HepG2 (cell line): ENCODE results near the gene CFAP46. TPM values are rescaled to one million over a fixed set of nuclear protein-coding genes. Genes with fewer than 3 reads are reported as not detected.

Source experiments
- ATAC-seq: fragments of 200-7000 bp; cut with Tn5 transposase; 3 replicates; pipeline ENCODE4 v1.9.1; 2020; ENCODE audit warnings: mild to moderate bottlenecking, moderate library complexity
- BruUV-seq: library from RNA; stranded (reverse); fragments of 400-500 nt; replicated peaks from 2 replicates; lab custom pipeline; 2021; lab: Mats Ljungman, UMichigan
- CTCF ChIA-PET: fragments of 300-600 bp; formaldehyde crosslinking; extraction: SDS; loops from one replicate; lab custom pipeline; 2021; ENCODE audit warnings: low total read pairs, inconsistent platforms, low intra/inter-chr PET ratio; lab: Yijun Ruan, JAX
- POLR2A ChIA-PET: fragments of 350-600 bp; sonication (Branson Sonifier 250); formaldehyde crosslinking; loops from one replicate; lab custom pipeline; 2020; ENCODE audit warnings: antibody characterized with exemption, inconsistent platforms; lab: Yijun Ruan, JAX
- DNase-seq: peaks from one replicate; pipeline ENCODE4 v3.0.0-alpha.2; 2015; ENCODE audit warnings: low spot score
- FAIRE-seq: peaks from 3 replicates; lab custom pipeline; 2011; peaks lifted over from hg19 to GRCh38; lab: Jason Lieb, UNC
- H2AFZ ChIP-seq: one replicate; pipeline ENCODE4 v1.6.1; 2011; ENCODE audit warnings: low read length, inconsistent platforms
- H3K27ac ChIP-seq: fragments of 300-600 bp; 3 replicates; pipeline ENCODE4 v1.8.0; 2011; ENCODE audit warnings: mixed run types, mild to moderate bottlenecking, mixed read lengths, low read length, inconsistent platforms; ENCODE audit not compliant: insufficient read depth; ENCODE audit errors: extremely low read length
- H3K27me3 ChIP-seq, 2 experiments: fragments of 200-600 bp in 1 of 2; 2 replicates in 1 of 2; 3 replicates in 1 of 2; pipeline versions ENCODE4 v1.6.0 to v1.8.0; 2011; ENCODE audit warnings: low read length in 2 of 2, mild to moderate bottlenecking in 2 of 2, moderate library complexity in 2 of 2, inconsistent platforms in 1 of 2; ENCODE audit not compliant: insufficient read depth in 2 of 2, control insufficient read depth in 1 of 2
- H3K36me3 ChIP-seq, 2 experiments: fragments of 200-600 bp in 1 of 2; replicated peaks in 1 of 2; 2 replicates in 1 of 2; 3 replicates in 1 of 2; pipeline versions ENCODE4 v1.5.1 to v1.8.0; 2011; ENCODE audit warnings: low read length in 2 of 2, inconsistent platforms in 1 of 2; ENCODE audit not compliant: insufficient read depth in 2 of 2, control insufficient read depth in 1 of 2
- H3K4me1 ChIP-seq: 2 replicates; pipeline ENCODE4 v1.5.1; 2012; ENCODE audit warnings: low read length, inconsistent platforms; ENCODE audit not compliant: insufficient read depth
- H3K4me2 ChIP-seq: 2 replicates; pipeline ENCODE4 v1.6.0; 2011; ENCODE audit warnings: low read depth, low read length, inconsistent platforms
- H3K4me3 ChIP-seq, 3 experiments: fragments of 200-600 bp in 1 of 3; sonication (generic), shearing (Covaris generic) in 1 of 3; replicated peaks in 1 of 3; 2 replicates each; pipeline ENCODE4 v1.5.1; 2011 to 2016; ENCODE audit warnings: low read length in 3 of 3, inconsistent platforms in 2 of 3, low read depth in 2 of 3, mild to moderate bottlenecking in 2 of 3, control low read depth in 1 of 3, mixed read lengths in 1 of 3; ENCODE audit not compliant: insufficient read depth in 1 of 3
- H3K79me2 ChIP-seq: one replicate; pipeline ENCODE4 v1.6.1; 2011; ENCODE audit warnings: low read length, inconsistent platforms; ENCODE audit not compliant: insufficient read depth
- H3K9ac ChIP-seq: 2 replicates; pipeline ENCODE4 v1.6.0; 2011; ENCODE audit warnings: mild to moderate bottlenecking, low read depth, low read length, inconsistent platforms; ENCODE audit not compliant: insufficient read depth
- H3K9me3 ChIP-seq: 2 replicates; pipeline ENCODE4 v1.5.1; 2012; ENCODE audit warnings: mild to moderate bottlenecking, low read length
- H4K20me1 ChIP-seq: 2 replicates; pipeline ENCODE4 v1.6.0; 2011; ENCODE audit warnings: inconsistent platforms, mild to moderate bottlenecking, low read length, moderate library complexity; ENCODE audit not compliant: insufficient read depth
- AHDC1 ChIP-seq: sonication (generic); formaldehyde crosslinking; IDR thresholded peaks from 2 replicates; pipeline ENCODE4 v1.5.1; 2020; ENCODE audit warnings: mild to moderate bottlenecking, missing genetic modification reagents, borderline replicate concordance
- ESRRA ChIP-seq: sonication (generic); formaldehyde crosslinking; IDR thresholded peaks from 2 replicates; pipeline ENCODE4 v1.5.1; 2020; ENCODE audit warnings: mild to moderate bottlenecking, low read depth, missing genetic modification reagents
- MYPOP ChIP-seq: sonication (generic); formaldehyde crosslinking; IDR thresholded peaks from 2 replicates; pipeline ENCODE4 v1.8.1; 2023; ENCODE audit warnings: mild to moderate bottlenecking, moderate library complexity, missing genetic modification reagents
- PAF1 ChIP-seq: IDR thresholded peaks from 2 replicates; pipeline ENCODE4 v1.6.1; 2016; ENCODE audit warnings: missing genetic modification reagents, missing compliant biosample characterization
- PHF21A ChIP-seq: sonication (generic); formaldehyde crosslinking; IDR thresholded peaks from 2 replicates; pipeline ENCODE4 v1.5.0; 2020; ENCODE audit warnings: mild to moderate bottlenecking, missing genetic modification reagents
- PREB ChIP-seq: sonication (generic); formaldehyde crosslinking; IDR thresholded peaks from 2 replicates; pipeline ENCODE4 v1.4.0; 2020; ENCODE audit warnings: missing genetic modification reagents
- ZFP62 ChIP-seq: sonication (generic); formaldehyde crosslinking; IDR thresholded peaks from 2 replicates; pipeline ENCODE4 v1.4.0; 2020; ENCODE audit warnings: missing genetic modification reagents
- ZNF530 ChIP-seq: sonication (generic); formaldehyde crosslinking; IDR thresholded peaks from 2 replicates; pipeline ENCODE4 v1.5.0; 2020; ENCODE audit warnings: low read depth, mild to moderate bottlenecking, missing genetic modification reagents
- ZNF704 ChIP-seq: sonication (generic); formaldehyde crosslinking; IDR thresholded peaks from 2 replicates; pipeline ENCODE4 v1.8.1; 2023; ENCODE audit warnings: mild to moderate bottlenecking, inconsistent platforms, moderate library complexity, missing genetic modification reagents, borderline replicate concordance
- ZNF784 ChIP-seq: sonication (generic); formaldehyde crosslinking; IDR thresholded peaks from 2 replicates; pipeline ENCODE4 v1.5.1; 2020; ENCODE audit warnings: missing genetic modification reagents, mild to moderate bottlenecking, borderline replicate concordance
- ZNF841 ChIP-seq: sonication (generic); formaldehyde crosslinking; IDR thresholded peaks from 2 replicates; pipeline ENCODE4 v1.8.1; 2023; ENCODE audit warnings: missing genetic modification reagents, borderline replicate concordance
- WGBS: methylation state at CpG from one replicate; pipeline ENCODE4 v1.1.6; 2017; ENCODE audit warnings: low lambda C conversion rate; 5-methylcytosine and 5-hydroxymethylcytosine counted together
- in situ Hi-C: cut with HindIII; loops from 2 replicates; pipeline ENCODE4 v1.10.0; 2017; ENCODE audit warnings: low pct_unique_long_range_greater_than_20kb; ENCODE audit not compliant: extremely low pct_ligation_motif_present
- intact Hi-C: fragments of 100-400 bp; cut with micrococcal nuclease; formaldehyde crosslinking; loops from one replicate; pipeline ENCODE4 v1.10.0; 2022; ENCODE audit not compliant: unreplicated experiment
- polyA plus RNA-seq, 8 experiments: library from polyadenylated mRNA; depleted of rRNA in 3 of 8; stranded (reverse) in 7 of 8; unstranded in 1 of 8; fragments of >200 nt; fragmentation: Illumina TruSeq in 4 of 8; extraction: Trizol in 4 of 8; gene quantifications; 2 replicates each; pipeline versions ENCODE4 v1.2.1 to v1.2.3, GENCODE V29; 2011 to 2016; ENCODE audit warnings: low read depth in 4 of 8, missing spikeins in 1 of 8, mixed read lengths in 1 of 8; ENCODE audit not compliant: insufficient read depth in 1 of 8
- total RNA-seq, 5 experiments: library from RNA; depleted of rRNA; stranded (reverse); fragments of >200 nt; fragmentation: Illumina TruSeq; extraction: Trizol; gene quantifications; 2 replicates each; pipeline ENCODE4 v1.2.3, GENCODE V29; 2016; ENCODE audit warnings: low read depth in 1 of 5
- TF ChIP-seq, protein P1 (sequence below): sonication (generic); formaldehyde crosslinking; IDR thresholded peaks from 2 replicates; pipeline ENCODE4 v1.8.1; 2023; ENCODE audit warnings: missing genetic modification reagents, mild to moderate bottlenecking, borderline replicate concordance

The CFAP46 gene
- total and polyA plus RNA-seq, 2 of the 13 experiments (the other 11 are each of a cell fraction or from before 2014, with no cell fraction given), result 0.24 to 0.84 TPM

DNA sequence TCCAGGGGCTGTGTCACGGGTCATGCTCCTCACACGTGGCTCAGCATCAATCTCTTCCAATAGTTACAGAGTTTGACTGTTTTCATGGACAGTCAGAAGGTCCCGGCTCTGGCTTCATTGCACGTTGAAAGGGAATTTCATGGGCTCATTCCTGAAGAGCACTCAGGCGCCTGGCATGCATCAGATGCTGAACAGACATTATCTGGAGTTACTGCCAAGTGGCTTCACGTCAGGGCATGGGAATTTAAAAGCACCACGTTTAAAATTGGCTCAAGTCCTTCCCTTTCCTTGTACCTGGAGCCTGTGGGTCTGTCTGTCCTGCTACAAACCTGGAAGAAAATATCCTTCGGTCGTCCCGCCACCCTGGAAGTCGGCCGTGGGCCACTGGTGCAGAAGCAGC, 50.4 kb downstream of the CFAP46 start (continued):
- TF ChIP-seq ZNF704 (CRISPR knock-in tag) (no peak), PREB (no peak), ESRRA (CRISPR knock-in tag) (no peak), ZNF841 (CRISPR knock-in tag) (no peak)

GRCh38 chr10:132891368-132891767, 51.0 kb downstream of the CFAP46 start:
- no peak overlapping the region for H3K27ac ChIP-seq
- BruUV-seq, result no TSS peak
- no peaks in the 10 kb centered on the region for H3K79me2 ChIP-seq
- no peak for TF ChIP-seq AHDC1 (CRISPR knock-in tag)
- TF ChIP-seq, protein P1, sequence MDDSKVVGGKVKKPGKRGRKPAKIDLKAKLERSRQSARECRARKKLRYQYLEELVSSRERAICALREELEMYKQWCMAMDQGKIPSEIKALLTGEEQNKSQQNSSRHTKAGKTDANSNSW (CRISPR knock-in tag), result no peak
- no peak for TF ChIP-seq PAF1
- no peak for TF ChIP-seq PHF21A
- no peak for TF ChIP-seq MYPOP
- TF ChIP-seq ZFP62 (CRISPR knock-in tag), result no peak
- TF ChIP-seq ZNF784, result no peak
- TF ChIP-seq ZNF530, result no peak
- ChIA-PET CTCF (no interaction called here), POLR2A (no interaction called here)
- in situ Hi-C loops (loop anchor here (10.0 kb wide), 1 partner anchor 237 kb away; no protein-coding TSS in a partner anchor), intact Hi-C loops (loop anchor here (10.0 kb wide), 1 partner anchor 237 kb away; no protein-coding TSS in a partner anchor)
- no peak for DNase-seq
- no peak for FAIRE-seq
- H2AFZ ChIP-seq, result no peak overlapping the region
- H3K4me1 ChIP-seq, result no peaks in the 10 kb centered on the region
- H3K4me2 ChIP-seq, result no peak overlapping the region
- no peaks in the 10 kb centered on the region for H3K36me3 ChIP-seq
- WGBS, result 58% methylated on average over 4 of the region's 6 CpGs
- H3K9ac ChIP-seq, result no peak overlapping the region
- no peak overlapping the region for H3K4me3 ChIP-seq
- peaks cover 5 to 25% of the 10 kb centered on the region in 2 experiments; a peak in 3 of 5 replicates for H3K27me3 ChIP-seq
- no peaks in the 10 kb centered on the region for H4K20me1 ChIP-seq
- H3K9me3 ChIP-seq, result no peaks in the 10 kb centered on the region
- no peak for ATAC-seq
